ENCODE measurements around the gene KCNJ5.
"Not testable (repeated sequence)": the region's sequence is repeated elsewhere in the genome, so short reads cannot be mapped to it uniquely, and the experiment has no call there.

GRCh38 chr11:128919635-128920034 is 28.5 kb downstream of the KCNJ5 start:
- TF ChIP-seq CTCF (conservative IDR thresholded peaks at IDR 0.05); ZFX (IDR thresholded peaks at IDR 0.05): not testable (repeated sequence)

Measured in C4-2B (cell line).